Islet precursor cell (in vitro differentiated cells): Measurements from ENCODE around the gene TAF11L14.

Experiments used
- DNase-seq: peaks from one replicate; pipeline ENCODE4 v3.0.0-alpha.2; 2018

The TAF11L14 gene

DNA sequence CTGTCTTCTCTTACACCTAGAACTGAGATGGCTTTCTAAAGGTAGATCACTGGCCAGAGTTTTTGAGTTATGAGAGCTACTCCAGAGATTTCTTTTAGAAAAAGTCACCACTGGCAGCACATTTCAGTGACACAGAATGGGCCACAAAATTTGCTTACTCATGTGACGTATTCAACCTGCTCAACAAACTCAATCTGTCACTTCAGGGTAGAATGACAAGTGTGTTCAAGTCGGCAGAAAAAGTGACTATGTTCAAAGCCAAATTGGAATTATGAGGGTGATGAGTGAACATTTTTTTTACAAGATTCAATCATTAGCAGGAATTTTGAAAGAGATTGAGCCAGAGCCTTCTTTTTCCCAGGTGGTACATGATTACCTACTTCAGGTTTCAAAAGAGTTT is 46.5 kb downstream of the TAF11L14 start:
- no peak for DNase-seq
